HG02571 (cell line): ENCODE measurements around the gene MPZL3.
"Not testable (repeated sequence)": the region's sequence is repeated elsewhere in the genome, so short reads cannot be mapped to it uniquely, and the experiment has no call there.

Source experiments
- ATAC-seq: cut with Tn5 transposase; IDR thresholded peaks from one replicate; pipeline ENCODE4 v1.9.1; 2021; ENCODE audit warnings: mild to moderate bottlenecking, moderate library complexity; ENCODE audit not compliant: unreplicated experiment

The MPZL3 gene

GRCh38 chr11:118190942-118191506 lies 61.1 kb downstream of the MPZL3 start:
- not testable (repeated sequence) for ATAC-seq

- no peak for ATAC-seq
These were observed 65.6 kb downstream of the MPZL3 start for GRCh38 chr11:118186346-118187107.

DNA sequence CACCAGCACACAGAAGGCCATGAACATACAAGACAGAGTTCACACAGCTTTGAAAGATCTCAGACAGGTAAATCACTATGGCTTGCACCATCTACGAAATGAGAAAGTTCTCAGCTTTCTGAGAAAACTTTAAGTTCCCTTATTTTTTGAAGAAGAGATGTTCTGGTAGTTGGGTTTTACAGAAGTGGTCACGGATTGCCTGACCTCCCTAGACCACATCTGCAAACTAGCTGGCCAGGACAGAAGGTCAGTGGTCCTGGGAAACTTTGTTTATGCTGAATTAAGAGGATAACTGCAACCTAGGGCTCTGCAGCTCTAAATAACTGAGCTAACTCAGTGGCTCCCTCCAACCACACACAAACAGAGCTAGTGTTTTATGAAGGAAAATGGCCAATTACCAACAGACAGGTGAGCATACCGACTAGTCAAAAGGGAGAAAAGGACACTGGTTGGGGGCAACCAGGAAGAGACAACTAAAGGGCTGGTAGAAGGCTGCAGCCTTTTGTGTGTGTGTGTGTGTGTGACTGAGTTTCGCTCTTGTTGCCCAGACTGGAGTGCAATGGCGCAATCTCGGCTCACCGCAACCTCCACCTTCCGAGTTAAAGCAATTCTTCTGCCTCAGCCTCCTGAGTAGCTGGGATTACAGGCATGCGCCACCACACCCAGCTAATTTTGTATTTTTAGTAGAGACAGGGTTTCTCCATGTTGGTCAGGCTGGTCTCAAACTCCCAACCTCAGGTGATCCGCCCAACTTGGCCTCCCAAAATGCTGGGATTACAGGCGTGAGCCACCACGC lies 67.2 kb downstream of the MPZL3 start:
- ATAC-seq = no peak

- not testable (repeated sequence) for ATAC-seq
These were observed 68.5 kb downstream of the MPZL3 start for GRCh38 chr11:118183691-118184090.

- no peak for ATAC-seq
These were observed 71.9 kb downstream of the MPZL3 start for GRCh38 chr11:118180300-118180703.

DNA sequence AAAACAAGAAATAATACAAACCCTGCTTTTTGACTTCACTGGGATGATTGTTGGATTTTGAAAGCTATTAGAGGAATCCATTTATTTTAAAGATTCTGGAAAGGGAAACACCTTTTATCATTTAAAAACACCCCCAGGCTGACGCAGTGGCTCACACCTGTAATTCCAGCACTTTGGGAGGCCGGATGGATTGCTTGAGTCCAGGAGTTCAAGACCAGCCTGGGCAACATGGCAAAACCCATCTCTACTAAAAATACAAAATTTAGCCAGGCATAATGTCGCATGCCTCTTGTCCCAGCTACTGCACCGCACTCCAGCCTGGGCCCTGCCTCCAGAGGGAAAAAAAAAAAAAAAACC lies 75.4 kb downstream of the MPZL3 start:
- no peak for ATAC-seq
